T-helper 2 cell treated with Interferon-gamma antibody and Interleukin-4, amounts not matched to agents 100 ng/mL and 5 ng/mL, for 36 hours (primary cell): Measurements from ENCODE around the gene TBC1D16. TPM values are rescaled to one million over a fixed set of nuclear protein-coding genes. Genes with fewer than 3 reads are reported as not detected.

ENCODE experiments used
- intact Hi-C: fragments of 100-400 bp; cut with micrococcal nuclease; formaldehyde crosslinking; loops from one replicate; pipeline ENCODE4 v1.15.1; 2023
- total RNA-seq: library from RNA; stranded (reverse); gene quantifications from 2 replicates; pipeline ENCODE4 v1.2.3, GENCODE V29; 2022

The TBC1D16 gene
- total RNA-seq, 1 donor from 2014 or later, result 0.80 TPM

DNA sequence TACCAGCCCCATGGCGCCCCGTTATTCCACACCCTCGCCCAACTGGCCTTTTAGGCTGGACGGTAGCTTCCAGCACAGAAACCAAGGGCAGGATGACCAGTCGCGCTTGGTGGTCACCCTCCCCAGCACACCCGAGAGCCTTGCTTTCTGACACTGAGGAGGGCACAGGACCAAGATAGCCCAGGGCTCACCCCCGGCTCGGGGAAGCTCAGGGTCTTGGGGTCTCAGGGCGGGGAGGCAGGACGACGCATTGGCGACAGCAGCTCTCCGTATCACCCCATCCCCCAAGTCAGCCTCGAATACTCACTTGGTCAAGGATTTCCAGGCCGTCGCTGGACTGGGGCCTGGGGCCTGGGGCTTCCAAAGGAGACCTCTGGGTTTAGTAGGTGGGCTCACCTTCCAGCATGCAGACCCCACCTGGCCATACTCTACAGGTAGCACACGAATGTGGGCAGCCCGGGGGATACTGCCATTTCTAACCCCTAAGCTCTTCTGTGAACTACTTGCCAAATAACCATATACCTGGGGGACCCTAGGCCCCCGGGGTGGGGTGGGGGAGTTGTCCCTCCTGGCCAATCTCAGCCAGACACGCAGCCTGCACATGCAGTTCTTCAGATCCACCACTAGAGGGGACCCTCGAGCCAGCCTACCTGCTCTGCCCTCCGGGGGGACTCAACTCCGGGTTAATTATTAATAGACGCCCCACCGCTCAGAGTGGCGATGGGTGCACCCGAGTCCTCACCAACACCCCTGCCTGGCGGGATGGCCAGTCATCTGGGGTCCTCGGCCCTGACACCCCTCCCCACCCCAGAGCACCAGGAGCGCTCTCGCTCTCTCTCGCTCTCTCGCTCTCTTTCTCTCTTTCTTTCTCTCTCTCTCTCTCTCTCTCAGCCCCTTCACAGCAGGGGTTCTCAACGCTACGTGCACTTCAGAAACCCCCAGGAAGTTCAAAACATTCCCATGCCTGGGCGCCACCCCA lies 30.0 kb downstream of the TBC1D16 start:
- intact Hi-C loops, result no loop called here

DNA sequence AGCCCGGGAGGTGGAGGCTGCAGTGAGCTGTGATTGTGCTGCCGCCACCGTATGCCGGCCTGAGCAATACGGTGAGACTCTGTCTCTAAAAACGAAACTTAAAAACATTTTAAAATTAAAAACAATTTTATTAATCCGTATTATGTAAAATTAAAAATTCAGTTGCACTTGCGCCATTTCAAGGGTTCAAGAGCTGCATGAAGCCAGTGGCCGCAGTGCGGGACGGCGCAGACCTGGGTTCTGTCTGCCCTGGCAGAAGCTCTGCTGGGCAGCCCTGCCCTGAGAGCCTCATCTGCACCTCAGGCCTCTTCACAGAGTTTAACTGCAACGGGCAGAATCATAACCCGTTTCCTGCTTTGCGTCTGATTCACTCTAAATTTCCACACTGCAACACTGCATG lies 31.7 kb downstream of the TBC1D16 start:
- intact Hi-C loops, result no loop called here

DNA sequence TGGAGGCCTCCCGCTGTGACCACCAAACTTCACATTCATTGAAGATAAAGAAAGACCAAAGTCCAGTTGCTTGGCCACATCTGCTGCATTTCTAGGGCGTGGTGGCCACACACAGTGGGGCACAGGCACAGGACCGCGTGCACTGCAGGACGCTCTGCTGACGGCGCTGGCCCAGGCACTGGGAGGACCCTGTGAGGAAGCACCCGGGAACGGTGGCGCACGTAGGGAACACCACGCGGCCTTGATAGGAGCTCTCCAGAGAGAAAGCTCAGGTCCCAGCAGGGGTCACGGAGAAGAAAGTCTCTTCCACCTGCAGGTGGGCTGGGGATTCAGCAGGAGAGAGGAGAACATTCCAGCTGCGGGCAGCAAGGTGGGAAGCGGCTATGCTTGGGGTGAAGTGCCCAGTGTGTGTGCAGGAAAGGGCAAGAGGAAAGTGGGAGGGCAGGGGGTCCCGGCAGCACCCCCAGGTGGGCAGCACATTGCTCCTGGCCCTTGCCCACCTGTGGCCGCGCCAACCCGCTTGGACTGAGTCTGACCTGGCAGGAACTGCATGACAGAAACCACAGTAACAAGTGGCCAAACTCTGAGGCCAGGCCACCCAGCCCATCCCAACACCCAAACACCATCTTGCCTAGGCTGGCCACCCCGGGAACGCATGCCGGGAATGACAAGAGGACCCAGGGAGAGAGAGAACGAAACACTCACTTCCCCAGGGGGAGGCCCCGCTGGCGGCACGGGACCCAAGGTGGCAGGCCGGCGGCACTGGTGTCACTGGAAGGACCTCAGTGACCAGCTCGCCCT lies 32.8 kb downstream of the TBC1D16 start:
- intact Hi-C loops, result no loop called here

DNA sequence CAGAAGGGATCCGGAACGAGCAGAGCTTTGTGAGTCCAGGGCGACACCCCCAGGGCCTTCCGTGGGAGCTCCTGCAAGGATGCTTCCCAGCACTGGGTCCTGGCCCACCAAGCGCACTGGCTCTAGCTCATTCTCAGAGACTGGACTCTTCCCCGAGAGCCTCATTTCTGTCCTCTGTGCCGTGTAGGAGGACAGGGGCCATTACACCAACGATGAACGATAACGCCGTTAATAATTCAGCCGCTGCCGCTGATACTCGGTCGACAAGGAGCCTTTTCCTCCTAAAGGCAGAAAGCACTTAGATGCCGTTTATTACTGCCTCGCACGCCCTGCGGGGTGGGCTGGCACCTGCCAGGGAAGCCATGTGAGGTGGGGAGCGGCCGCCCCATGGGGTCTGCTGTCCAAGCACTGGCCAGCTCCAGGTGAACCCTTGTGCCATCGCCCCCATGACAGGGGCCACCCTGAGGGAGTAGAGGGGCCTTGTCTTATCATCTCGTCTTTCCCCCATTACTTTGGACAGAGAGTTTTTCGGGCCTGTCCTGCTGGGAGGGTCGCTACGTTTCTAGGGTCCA lies 33.5 kb downstream of the TBC1D16 start:
- intact Hi-C loops, result no loop called here

DNA sequence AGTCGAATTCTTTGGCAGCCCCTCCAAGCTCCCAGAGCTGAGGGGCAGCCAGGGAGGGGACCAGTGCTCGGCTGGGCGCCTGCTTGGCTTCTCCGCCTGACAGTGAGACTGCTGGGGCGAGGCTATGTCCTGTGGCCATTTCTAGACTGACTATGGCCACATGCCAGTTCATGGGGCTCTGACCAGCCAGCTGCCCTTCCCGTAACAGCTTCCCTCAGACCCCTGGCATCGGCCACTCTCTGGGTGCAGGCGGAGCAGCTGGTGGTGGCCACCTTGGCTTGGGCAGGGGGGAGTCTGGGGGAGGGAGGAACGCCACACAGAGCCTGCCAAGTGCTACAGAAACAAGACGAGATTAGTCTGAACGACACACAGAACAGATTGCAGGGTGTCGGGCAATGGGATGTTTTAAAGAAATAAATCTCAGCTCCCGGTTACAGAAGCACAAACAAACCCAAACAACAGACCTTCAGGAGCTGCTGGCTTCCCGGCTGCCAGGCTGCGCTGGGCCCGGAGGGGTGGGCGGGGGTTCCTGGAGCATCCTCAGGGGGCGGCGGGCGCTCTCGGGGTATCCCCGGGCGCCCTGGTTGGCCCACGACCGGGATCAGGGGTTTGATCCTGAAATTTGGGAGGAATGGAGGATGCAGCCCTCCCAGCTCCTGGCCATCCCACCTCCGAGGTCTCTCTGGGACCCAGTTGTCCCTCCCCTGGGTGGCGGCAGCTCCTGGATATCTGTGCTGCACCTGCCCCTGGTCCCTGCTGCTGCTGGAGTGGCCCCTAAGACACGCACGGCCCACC lies 34.5 kb downstream of the TBC1D16 start:
- intact Hi-C loops, result no loop called here

DNA sequence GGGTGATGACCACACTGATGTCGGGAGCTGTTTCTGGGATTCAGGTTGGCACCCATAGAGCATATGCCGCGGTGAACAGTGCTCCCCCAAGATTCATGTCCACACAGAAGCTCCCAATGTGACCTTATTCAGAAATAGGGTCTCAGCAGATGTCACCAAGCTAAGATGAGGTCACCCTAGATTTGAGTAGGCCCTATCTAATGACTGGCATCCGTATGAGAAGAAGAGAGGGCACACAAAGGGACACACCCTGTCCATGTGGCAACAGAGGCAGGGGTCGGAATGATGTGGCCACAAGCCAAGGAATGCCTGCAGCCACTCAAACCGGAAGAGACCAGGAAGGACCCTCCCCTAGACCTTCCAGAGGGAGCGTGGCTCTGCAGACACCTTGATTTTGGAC lies 35.5 kb downstream of the TBC1D16 start:
- intact Hi-C loops, result no loop called here

DNA sequence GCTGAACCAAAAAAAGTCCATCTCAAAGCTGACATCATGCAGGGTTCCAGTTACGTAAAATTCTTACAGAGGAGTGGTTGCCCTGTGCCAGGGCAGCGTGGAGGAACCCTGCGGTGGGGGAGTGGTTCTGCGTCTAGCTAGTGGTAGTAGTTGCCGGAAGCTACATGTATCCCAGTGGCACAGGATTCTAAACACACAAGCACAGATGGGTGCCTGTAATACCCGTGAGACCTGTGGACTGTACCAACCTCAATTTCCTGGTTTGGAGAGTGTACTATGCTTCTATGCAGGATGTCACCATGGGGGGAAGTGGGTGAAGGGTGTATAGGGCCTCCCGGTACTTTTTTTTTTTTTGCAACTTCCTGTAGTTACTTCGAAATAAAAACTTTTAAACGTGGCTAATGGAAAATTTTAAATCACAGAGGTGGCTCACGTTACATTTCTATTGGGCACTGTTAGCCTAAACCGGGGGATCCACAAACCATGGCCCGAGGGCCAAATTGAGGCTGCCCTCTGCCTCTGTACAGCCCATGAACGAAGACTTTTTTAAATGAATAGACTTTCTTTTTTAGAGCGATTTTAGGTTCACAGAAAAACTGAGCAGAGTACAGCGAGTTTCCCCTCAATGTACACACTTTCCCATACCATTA lies 38.5 kb downstream of the TBC1D16 start:
- intact Hi-C loops, result loop anchor here (2.0 to 10.0 kb wide), 4 partner anchors 72 to 258 kb away; partner anchors contain the start of genes CBX4 and CBX8

DNA sequence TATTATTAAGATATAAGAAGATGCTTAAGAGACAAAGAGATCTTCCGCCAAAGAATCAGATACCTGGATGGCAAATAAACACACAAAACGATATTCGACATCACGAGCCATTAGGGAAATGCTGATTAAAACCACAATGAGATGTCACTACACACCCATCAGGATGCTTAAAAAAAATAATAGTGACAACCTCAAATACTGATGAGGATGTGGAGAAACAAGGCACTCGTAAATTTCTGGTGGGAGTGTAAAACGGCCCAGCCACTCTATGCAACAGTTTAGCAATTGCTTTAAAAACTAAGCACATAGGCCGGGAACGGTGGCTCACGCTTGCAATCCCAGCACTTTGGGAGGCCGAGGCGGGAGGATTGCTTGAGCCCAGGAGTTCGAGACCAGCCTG lies 39.4 kb downstream of the TBC1D16 start:
- intact Hi-C loops, result loop anchor here (2.0 to 10.0 kb wide), 4 partner anchors 71 to 259 kb away; partner anchors contain the start of genes CBX4 and CBX8

DNA sequence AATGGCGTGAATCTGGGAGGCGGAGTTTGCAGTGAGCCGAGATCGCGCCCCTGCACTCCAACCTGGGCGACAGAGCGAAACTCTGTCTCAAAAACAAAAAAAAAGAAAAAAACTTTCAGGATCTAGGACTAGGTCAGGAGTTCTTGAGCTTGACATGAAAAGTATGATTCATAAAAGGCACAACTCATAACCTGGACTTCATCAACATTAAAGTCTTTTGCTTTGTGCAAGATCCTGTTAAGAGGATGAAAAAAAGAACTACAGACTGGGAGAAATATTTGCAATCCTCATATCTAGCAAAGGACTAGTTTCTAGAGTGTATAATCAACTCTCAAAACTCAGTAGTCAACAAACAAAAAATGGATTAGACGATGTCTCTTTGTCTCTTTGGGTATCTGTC lies 40.0 kb downstream of the TBC1D16 start:
- intact Hi-C loops, result loop anchor here (2.0 to 10.0 kb wide), 4 partner anchors 71 to 259 kb away; partner anchors contain the start of genes CBX4 and CBX8

DNA sequence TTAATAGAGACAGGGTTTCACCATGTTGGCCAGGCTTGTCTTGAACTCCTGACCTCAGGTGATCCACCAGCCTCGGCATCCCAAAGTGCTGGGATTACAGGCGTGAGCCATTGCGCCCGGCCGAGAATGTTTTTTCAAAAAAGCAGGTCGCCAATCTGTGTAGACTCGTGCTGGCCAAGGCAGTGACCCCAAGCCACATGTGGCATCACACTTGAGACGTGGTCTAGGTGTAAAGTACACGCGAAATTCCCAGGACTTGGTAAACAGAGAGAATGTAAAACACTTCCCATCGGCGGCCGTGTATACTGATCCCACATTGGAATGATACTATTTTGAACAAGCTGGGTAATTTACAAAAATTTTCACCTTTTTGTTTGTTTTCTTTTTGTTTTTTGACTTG lies 41.1 kb downstream of the TBC1D16 start:
- intact Hi-C loops, result loop anchor here (5.0 to 10.0 kb wide), 3 partner anchors 70 to 260 kb away; partner anchors contain the start of gene CBX8

DNA sequence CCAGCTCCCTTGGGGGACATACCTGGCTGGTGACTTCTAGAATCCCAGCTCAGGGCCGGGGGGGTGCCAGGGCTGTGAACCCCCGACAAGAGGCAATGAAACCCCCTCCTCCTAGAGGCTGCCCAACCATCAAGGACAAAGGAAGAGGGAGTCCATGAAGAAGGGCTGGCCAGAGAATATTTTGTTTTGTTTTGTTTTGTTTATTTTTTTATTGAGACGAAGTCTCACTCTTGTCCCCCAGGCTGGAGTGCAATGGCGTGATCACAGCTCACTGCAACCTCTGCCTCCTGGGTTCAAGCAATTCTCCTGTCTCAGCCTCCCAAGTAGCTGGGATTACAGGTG lies 41.5 kb downstream of the TBC1D16 start:
- intact Hi-C loops, result loop anchor here (10.0 kb wide), 2 partner anchors 69 to 261 kb away; no protein-coding TSS in a partner anchor

DNA sequence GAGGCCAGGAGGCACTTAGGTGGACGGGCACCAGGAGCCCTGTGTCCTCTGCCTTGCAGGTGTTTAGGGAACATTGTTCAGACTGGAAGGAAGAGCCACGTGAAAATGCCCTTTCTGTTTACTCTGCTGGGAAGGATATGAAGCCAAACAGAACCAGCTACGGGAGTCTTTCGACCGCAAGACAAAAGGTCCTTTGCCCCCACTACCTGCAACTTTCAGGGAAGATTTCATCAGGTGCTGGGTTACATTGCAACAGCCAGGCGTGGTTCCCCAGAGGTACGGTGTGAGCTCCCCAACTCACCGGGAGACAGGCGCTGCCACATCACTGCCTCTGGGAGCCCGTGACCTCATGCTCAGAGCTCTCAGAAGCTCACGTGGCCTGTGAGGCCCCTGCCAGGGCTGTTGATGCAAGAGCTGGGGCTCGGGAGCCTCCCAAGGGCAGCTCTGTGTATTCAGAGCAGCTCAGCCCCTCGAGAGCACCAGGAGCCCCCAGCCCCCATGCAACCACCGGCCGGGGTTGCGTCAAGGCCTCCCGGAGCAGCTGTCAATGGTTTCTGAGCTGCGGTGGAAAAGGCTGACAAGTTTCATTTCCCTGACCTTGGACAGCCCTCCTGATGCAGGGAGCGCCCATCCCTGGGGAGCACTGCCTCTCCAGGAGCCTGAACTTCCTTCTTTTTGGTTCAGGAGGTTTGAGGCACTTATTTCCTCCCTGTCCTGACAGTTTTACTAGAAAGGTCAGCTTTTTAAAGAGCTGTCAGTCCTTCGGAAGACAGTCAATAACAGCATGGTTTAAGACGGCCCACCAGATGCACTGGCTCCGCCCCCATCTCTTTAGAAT lies 42.1 kb downstream of the TBC1D16 start:
- intact Hi-C loops, result loop anchor here (10.0 kb wide), 2 partner anchors 69 to 261 kb away; no protein-coding TSS in a partner anchor

DNA sequence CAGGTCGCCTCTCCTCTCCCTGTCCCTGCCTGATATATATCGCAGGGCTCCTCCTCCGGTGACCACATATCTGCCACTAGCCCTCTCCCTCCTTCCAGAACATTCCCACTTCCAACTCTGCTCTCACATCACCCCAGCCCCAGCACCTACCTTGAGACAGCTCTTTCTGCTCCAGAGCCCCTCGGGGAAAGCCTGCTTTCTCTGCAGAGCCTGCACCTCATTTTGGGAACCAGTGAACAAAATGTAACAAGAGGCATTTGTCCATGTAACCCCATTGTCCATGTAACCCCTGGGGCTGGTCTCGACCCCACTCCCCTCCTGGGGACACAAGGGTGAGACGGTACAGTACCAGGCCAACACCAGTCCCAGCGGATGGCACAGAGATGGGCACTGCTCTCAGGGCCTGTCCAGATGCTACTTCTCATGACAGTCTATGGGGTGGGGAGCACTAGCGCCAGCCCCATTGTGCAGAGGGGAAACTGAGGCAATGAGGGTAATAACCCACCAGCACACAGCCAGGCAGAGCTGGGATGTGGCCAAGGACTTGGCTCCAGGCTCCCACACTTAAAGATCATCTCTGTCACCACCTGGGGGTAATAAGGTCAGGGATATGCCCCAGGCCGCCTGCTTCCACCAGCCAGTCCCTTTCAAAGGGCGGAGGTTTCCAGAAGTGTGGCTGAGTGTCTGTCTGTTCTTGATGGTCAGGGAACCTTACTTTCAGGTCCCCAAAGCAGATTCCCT lies 42.9 kb downstream of the TBC1D16 start:
- intact Hi-C loops, result loop anchor here (1.0 to 10.0 kb wide), 3 partner anchors 68 to 262 kb away; no protein-coding TSS in a partner anchor

DNA sequence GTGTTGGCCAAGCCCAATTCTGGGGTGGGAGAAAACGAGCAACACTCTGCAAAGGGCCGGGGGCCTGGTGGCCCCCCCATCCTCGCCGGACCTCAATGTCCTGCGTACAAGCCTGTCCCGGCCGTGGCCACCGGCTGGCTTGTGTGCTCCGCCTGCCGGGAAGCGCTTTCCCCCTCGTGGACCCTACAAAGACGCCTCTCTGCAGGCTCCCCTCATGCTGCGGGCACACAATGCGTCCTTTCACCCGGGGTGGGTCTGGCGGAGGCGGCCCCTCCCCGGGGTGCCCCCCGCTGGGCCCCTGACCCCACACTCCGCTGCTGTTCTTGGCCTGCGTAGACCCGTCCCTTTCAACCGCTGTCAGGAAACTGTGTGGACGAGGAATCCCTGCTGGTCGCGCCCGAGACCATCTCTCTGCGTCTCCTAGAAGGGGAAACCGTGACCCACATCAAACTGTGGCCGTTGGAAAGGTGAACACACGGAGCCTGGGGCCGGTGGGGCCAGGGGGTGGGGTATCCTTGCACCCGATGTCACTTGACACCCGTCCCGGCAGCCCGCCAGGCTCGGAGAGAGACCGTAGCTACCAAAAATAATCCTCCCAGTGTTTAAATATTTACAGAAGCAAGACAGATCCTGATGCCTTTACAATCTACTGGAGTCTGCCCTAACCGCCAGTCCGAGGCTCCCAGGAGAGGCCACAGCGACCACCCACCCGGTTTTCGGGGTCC lies 43.6 kb downstream of the TBC1D16 start:
- intact Hi-C loops, result loop anchor here (1.0 to 10.0 kb wide), 3 partner anchors 67 to 263 kb away; no protein-coding TSS in a partner anchor

DNA sequence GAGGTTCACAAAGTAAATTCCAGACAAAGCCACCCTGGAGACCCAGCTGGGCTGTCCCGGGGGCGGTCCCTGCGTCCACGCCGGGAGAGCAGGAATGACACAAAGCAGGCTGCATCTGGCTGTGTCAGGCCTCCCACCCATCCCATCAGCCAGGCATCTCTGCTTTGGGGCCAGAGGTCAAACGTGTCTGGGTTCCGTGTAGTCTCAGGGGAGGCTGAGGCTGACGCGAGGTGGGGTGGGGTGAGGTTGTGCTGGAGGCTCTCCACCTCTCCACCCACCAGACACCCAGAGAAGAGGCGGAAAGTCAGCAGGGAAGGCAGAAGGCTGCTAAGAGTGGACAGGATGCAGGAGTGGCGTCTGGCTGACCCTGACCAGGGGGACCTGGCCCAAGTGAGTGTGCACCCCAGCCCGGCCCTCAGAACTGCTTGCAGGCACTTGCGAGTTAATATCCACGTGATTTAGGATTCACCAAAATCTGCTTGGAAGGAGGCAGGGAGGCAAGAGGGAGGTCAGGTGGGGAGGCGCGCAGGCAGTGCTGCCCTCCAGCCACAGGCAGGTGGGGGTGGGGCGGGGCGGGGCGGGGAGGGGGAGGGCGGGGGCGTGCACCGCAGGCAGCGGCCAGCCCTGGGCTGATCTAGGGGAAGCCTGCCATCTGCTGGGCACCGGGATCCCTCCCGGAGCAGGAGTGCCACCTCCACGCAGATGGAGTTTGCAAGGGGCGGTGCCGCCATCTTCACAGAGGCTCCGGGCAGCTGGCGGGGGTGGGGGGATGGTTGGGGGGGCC lies 44.3 kb downstream of the TBC1D16 start:
- intact Hi-C loops, result loop anchor here (10.0 kb wide), 2 partner anchors 67 to 263 kb away; no protein-coding TSS in a partner anchor

DNA sequence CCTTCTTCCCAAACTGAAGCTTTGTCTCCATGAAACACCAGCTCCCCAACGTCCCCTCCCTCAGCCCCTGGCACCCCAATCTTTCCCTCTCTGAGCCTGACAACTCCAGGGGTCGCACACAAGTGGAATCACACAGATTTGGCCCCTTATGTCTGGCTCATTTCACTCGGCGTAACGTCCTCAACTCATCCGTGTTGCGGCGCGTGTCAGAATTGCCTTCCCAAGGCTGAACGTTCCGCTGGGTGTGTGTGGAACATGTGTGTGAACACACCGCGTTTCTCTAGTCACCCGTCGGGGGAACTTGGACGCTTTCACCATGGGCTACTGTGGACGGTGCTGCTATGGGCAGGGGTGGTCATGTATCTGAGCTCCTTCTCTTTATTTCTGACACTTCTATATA lies 45.0 kb downstream of the TBC1D16 start:
- intact Hi-C loops, result loop anchor here (10.0 kb wide), 2 partner anchors 66 to 264 kb away; no protein-coding TSS in a partner anchor
